ENCODE measurements around the gene GALK1.
A peak's percentile ranks its signal among the peaks of the same experiment; 100 is the strongest.

DNA sequence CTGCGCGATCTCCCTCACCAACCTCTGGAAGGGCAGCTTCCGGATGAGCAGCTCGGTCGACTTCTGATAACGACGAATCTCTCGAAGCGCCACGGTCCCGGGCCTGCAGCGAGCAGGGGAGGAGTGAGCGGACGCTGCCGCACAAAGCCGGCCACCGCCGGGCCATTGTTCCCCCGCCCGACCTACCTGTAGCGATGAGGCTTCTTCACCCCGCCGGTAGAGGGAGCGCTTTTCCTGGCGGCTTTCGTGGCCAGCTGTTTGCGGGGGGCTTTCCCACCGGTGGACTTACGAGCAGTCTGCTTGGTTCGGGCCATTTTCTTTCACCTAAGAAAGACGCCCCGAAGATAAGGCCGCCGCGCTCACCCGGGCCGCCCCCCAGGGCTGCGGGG is 13.9 kb upstream of the GALK1 start:
- TF ChIP-seq, protein P1, sequence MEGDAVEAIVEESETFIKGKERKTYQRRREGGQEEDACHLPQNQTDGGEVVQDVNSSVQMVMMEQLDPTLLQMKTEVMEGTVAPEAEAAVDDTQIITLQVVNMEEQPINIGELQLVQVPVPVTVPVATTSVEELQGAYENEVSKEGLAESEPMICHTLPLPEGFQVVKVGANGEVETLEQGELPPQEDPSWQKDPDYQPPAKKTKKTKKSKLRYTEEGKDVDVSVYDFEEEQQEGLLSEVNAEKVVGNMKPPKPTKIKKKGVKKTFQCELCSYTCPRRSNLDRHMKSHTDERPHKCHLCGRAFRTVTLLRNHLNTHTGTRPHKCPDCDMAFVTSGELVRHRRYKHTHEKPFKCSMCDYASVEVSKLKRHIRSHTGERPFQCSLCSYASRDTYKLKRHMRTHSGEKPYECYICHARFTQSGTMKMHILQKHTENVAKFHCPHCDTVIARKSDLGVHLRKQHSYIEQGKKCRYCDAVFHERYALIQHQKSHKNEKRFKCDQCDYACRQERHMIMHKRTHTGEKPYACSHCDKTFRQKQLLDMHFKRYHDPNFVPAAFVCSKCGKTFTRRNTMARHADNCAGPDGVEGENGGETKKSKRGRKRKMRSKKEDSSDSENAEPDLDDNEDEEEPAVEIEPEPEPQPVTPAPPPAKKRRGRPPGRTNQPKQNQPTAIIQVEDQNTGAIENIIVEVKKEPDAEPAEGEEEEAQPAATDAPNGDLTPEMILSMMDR (IDR thresholded peaks at IDR 0.05): peak in 2 of 4 experiments; percentile 9 to 38
- TF ChIP-seq POLR2A (IDR thresholded peaks at IDR 0.05): no peak
